ENCODE measurements around the gene NTMT1.

Gene NTMT1

GRCh38 chr9:129615407-129616285 lies 10.3 kb upstream of the NTMT1 start:
- 91 to 93% methylated on average over 31 of the region's 31 CpGs for WGBS, 2 experiments
- no peaks in the 10 kb centered on the region for H3K36me3 ChIP-seq (ENCODE audit: control insufficient read depth, insufficient read depth, low read length)
- H3K4me1 ChIP-seq (ENCODE audit: control insufficient read depth, insufficient read depth, low read length), result peaks cover 17% of the 10 kb centered on the region
- H3K9me3 ChIP-seq (ENCODE audit: control insufficient read depth, low read length), result no peaks in the 10 kb centered on the region
- no peak overlapping the region for H3K4me3 ChIP-seq (ENCODE audit: insufficient read depth, low read depth, low read length)
- no peak overlapping the region for H3K27ac ChIP-seq (ENCODE audit: insufficient read depth, low read depth, low read length, poor library complexity, severe bottlenecking)
- H3K27me3 ChIP-seq (ENCODE audit: control insufficient read depth, insufficient read depth, low read length, poor library complexity, severe bottlenecking), result peaks cover 20% of the 10 kb centered on the region

GRCh38 chr9:129617167-129617566 lies 8.8 kb upstream of the NTMT1 start:
- H3K4me3 ChIP-seq (ENCODE audit: insufficient read depth, low read depth, low read length), result no peak overlapping the region
- H3K9me3 ChIP-seq (ENCODE audit: control insufficient read depth, low read length), result no peaks in the 10 kb centered on the region
- no peak overlapping the region for H3K27ac ChIP-seq (ENCODE audit: insufficient read depth, low read depth, low read length, poor library complexity, severe bottlenecking)
- H3K4me1 ChIP-seq (ENCODE audit: control insufficient read depth, insufficient read depth, low read length), result peaks cover 22% of the 10 kb centered on the region
- H3K27me3 ChIP-seq (ENCODE audit: control insufficient read depth, insufficient read depth, low read length, poor library complexity, severe bottlenecking), result peaks cover 35% of the 10 kb centered on the region
- 13 to 25% methylated on average over 1 of the region's 1 CpG for WGBS, 2 experiments
- H3K36me3 ChIP-seq (ENCODE audit: control insufficient read depth, insufficient read depth, low read length), result no peaks in the 10 kb centered on the region

GRCh38 chr9:129619787-129620668 lies 5.9 kb upstream of the NTMT1 start:
- WGBS, 2 experiments, result 2% methylated on average over 82 of the region's 82 CpGs
- peak overlapping the region; percentile 23 for H3K4me3 ChIP-seq (ENCODE audit: insufficient read depth, low read depth, low read length)
- no peaks in the 10 kb centered on the region for H3K36me3 ChIP-seq (ENCODE audit: control insufficient read depth, insufficient read depth, low read length)
- peaks cover 5% of the 10 kb centered on the region for H3K4me1 ChIP-seq (ENCODE audit: control insufficient read depth, insufficient read depth, low read length)
- no peak overlapping the region for H3K27ac ChIP-seq (ENCODE audit: insufficient read depth, low read depth, low read length, poor library complexity, severe bottlenecking)
- no peaks in the 10 kb centered on the region for H3K9me3 ChIP-seq (ENCODE audit: control insufficient read depth, low read length)
- peaks cover 35% of the 10 kb centered on the region for H3K27me3 ChIP-seq (ENCODE audit: control insufficient read depth, insufficient read depth, low read length, poor library complexity, severe bottlenecking)

GRCh38 chr9:129620669-129621295 lies 5.2 kb upstream of the NTMT1 start, which contains the start of gene C9orf50:
Gene C9orf50, minus strand, starts transcription at chr9:129621101. Its CDS starts 527 bp downstream, at chr9:129620574.
- Histone ChIP-seq H3K9me3 (ENCODE audit: control insufficient read depth, low read length) (no peaks in the 10 kb centered on the region), H3K27ac (ENCODE audit: insufficient read depth, low read depth, low read length, poor library complexity, severe bottlenecking) (no peak within 1 kb of the TSS), H3K36me3 (ENCODE audit: control insufficient read depth, insufficient read depth, low read length) (no peaks in the 10 kb centered on the region), H3K27me3 (ENCODE audit: control insufficient read depth, insufficient read depth, low read length, poor library complexity, severe bottlenecking) (peaks cover 35% of the 10 kb centered on the region), H3K4me3 (ENCODE audit: insufficient read depth, low read depth, low read length) (peak within 1 kb of the TSS; percentile 23), H3K4me1 (ENCODE audit: control insufficient read depth, insufficient read depth, low read length) (peaks cover 5% of the 10 kb centered on the region)
- 25 to 28% methylated on average over 21 of the region's 21 CpGs for WGBS, 2 experiments

- 90 to 93% methylated on average over 6 of the region's 6 CpGs for WGBS, 2 experiments
- no peak overlapping the region for H3K4me3 ChIP-seq (ENCODE audit: insufficient read depth, low read depth, low read length)
- no peaks in the 10 kb centered on the region for H3K36me3 ChIP-seq (ENCODE audit: control insufficient read depth, insufficient read depth, low read length)
- no peaks in the 10 kb centered on the region for H3K9me3 ChIP-seq (ENCODE audit: control insufficient read depth, low read length)
- H3K27me3 ChIP-seq (ENCODE audit: control insufficient read depth, insufficient read depth, low read length, poor library complexity, severe bottlenecking), result peaks cover 35% of the 10 kb centered on the region
- H3K27ac ChIP-seq (ENCODE audit: insufficient read depth, low read depth, low read length, poor library complexity, severe bottlenecking), result no peak overlapping the region
- peaks cover 15% of the 10 kb centered on the region for H3K4me1 ChIP-seq (ENCODE audit: control insufficient read depth, insufficient read depth, low read length)
These were observed 2.6 kb upstream of the NTMT1 start for GRCh38 chr9:129623331-129623730.

- Histone ChIP-seq H3K4me1 (ENCODE audit: control insufficient read depth, insufficient read depth, low read length) (peaks cover 15% of the 10 kb centered on the region), H3K9me3 (ENCODE audit: control insufficient read depth, low read length) (no peaks in the 10 kb centered on the region), H3K27ac (ENCODE audit: insufficient read depth, low read depth, low read length, poor library complexity, severe bottlenecking) (no peak overlapping the region), H3K4me3 (ENCODE audit: insufficient read depth, low read depth, low read length) (no peak overlapping the region), H3K27me3 (ENCODE audit: control insufficient read depth, insufficient read depth, low read length, poor library complexity, severe bottlenecking) (peaks cover 29% of the 10 kb centered on the region), H3K36me3 (ENCODE audit: control insufficient read depth, insufficient read depth, low read length) (no peaks in the 10 kb centered on the region)
- 50 to 54% methylated on average over 12 of the region's 12 CpGs for WGBS, 2 experiments
These were observed 1.7 kb upstream of the NTMT1 start for GRCh38 chr9:129624168-129624759.

GRCh38 chr9:129624947-129625346 lies 1.0 kb upstream of the NTMT1 start:
- H3K9me3 ChIP-seq (ENCODE audit: control insufficient read depth, low read length), result no peaks in the 10 kb centered on the region
- no peak overlapping the region for H3K4me3 ChIP-seq (ENCODE audit: insufficient read depth, low read depth, low read length)
- H3K27me3 ChIP-seq (ENCODE audit: control insufficient read depth, insufficient read depth, low read length, poor library complexity, severe bottlenecking), result peaks cover 22% of the 10 kb centered on the region
- WGBS, 2 experiments, result 82 to 85% methylated on average over 9 of the region's 9 CpGs
- no peaks in the 10 kb centered on the region for H3K36me3 ChIP-seq (ENCODE audit: control insufficient read depth, insufficient read depth, low read length)
- H3K4me1 ChIP-seq (ENCODE audit: control insufficient read depth, insufficient read depth, low read length), result peaks cover 15% of the 10 kb centered on the region
- no peak overlapping the region for H3K27ac ChIP-seq (ENCODE audit: insufficient read depth, low read depth, low read length, poor library complexity, severe bottlenecking)

GRCh38 chr9:129626625-129627284 lies 792 bp downstream of the NTMT1 start:
- H3K27me3 ChIP-seq (ENCODE audit: control insufficient read depth, insufficient read depth, low read length, poor library complexity, severe bottlenecking), result peaks cover 4% of the 10 kb centered on the region

More at GRCh38 chr9:129626625-129627284, 792 bp downstream of the NTMT1 start:
- H3K9me3 ChIP-seq (ENCODE audit: control insufficient read depth, low read length), result no peaks in the 10 kb centered on the region
- H3K4me1 ChIP-seq (ENCODE audit: control insufficient read depth, insufficient read depth, low read length), result peaks cover 10% of the 10 kb centered on the region
- no peaks in the 10 kb centered on the region for H3K36me3 ChIP-seq (ENCODE audit: control insufficient read depth, insufficient read depth, low read length)
- H3K4me3 ChIP-seq (ENCODE audit: insufficient read depth, low read depth, low read length), result peak overlapping the region; percentile 75
- H3K27ac ChIP-seq (ENCODE audit: insufficient read depth, low read depth, low read length, poor library complexity, severe bottlenecking), result no peak overlapping the region
- 9 to 11% methylated on average over 20 of the region's 20 CpGs for WGBS, 2 experiments
